Measurements from ENCODE around the gene ZGPAT. TPM values are rescaled to one million over a fixed set of nuclear protein-coding genes. Genes with fewer than 3 reads are reported as not detected.

ZGPAT gene
- total RNA-seq, 1 experiment from 2014 or later = 27.2 TPM

- Histone ChIP-seq H3K36me3 (ENCODE audit: low read depth) (no peaks in the 10 kb centered on the region), H2AFZ (no peak overlapping the region), H3K9me2 (ENCODE audit: insufficient read depth) (no peaks in the 10 kb centered on the region), H3K27me3 (ENCODE audit: insufficient read depth, low read depth) (no peaks in the 10 kb centered on the region), H4K20me1 (ENCODE audit: insufficient read depth) (no peaks in the 10 kb centered on the region; the same call in 1 of the 2 replicates), H3K4me2 (no peak overlapping the region), H3K79me2 (ENCODE audit: low read depth) (peaks cover 10% of the 10 kb centered on the region; the same call in 1 of the 2 replicates), H3K4me3 (no peak overlapping the region), H3K27ac (no peak overlapping the region), H3F3A (ENCODE audit: insufficient read depth, low read depth) (peaks cover 35% of the 10 kb centered on the region), H3K9me3 (ENCODE audit: insufficient read depth, low read depth) (no peaks in the 10 kb centered on the region), H3K4me1 (replicated peaks; ENCODE audit: insufficient read depth) (peaks cover 9% of the 10 kb centered on the region)
- no TSS peak for BruUV-seq (replicated peaks)
- no peak for DNase-seq
- CTCF ChIA-PET = no interaction called here
- intact Hi-C loops (cut with micrococcal nuclease; ENCODE audit: unreplicated experiment) = no loop called here
- POLR2A ChIA-PET (ENCODE audit: unreplicated experiment) = interaction anchor here (1.0 kb wide), 1 partner anchor 57 kb away, joined by 4 read pairs; no protein-coding TSS in a partner anchor
- TF ChIP-seq EZH2 (IDR thresholded peaks at IDR 0.05; ENCODE audit: low read depth) (no peak), CTCF (conservative IDR thresholded peaks at IDR 0.05) (no peak)
These were observed 36.3 kb downstream of the ZGPAT start for GRCh38 chr20:63744158-63744557.

GRCh38 chr20:63744574-63745423 is 37.0 kb downstream of the ZGPAT start:
- H3K27ac ChIP-seq = no peak overlapping the region
- H3K27me3 ChIP-seq (ENCODE audit: insufficient read depth, low read depth) = no peaks in the 10 kb centered on the region
- peaks cover 10% of the 10 kb centered on the region; the same call in 1 of the 2 replicates for H3K79me2 ChIP-seq (ENCODE audit: low read depth)
- no peak for DNase-seq
- no peaks in the 10 kb centered on the region for H3K9me2 ChIP-seq (ENCODE audit: insufficient read depth)
- POLR2A ChIA-PET (ENCODE audit: unreplicated experiment) = no interaction called here
- H3K4me2 ChIP-seq = no peak overlapping the region
- peaks cover 9% of the 10 kb centered on the region for H3K4me1 ChIP-seq (replicated peaks; ENCODE audit: insufficient read depth)
- CTCF ChIA-PET = interaction anchor here (0.7 kb wide), 1 partner anchor 15 kb away, joined by 3 read pairs; no protein-coding TSS in a partner anchor
- no peaks in the 10 kb centered on the region; the same call in 1 of the 2 replicates for H4K20me1 ChIP-seq (ENCODE audit: insufficient read depth)
- H3F3A ChIP-seq (ENCODE audit: insufficient read depth, low read depth) = peaks cover 33% of the 10 kb centered on the region
- H3K9me3 ChIP-seq (ENCODE audit: insufficient read depth, low read depth) = no peaks in the 10 kb centered on the region
- H3K36me3 ChIP-seq (ENCODE audit: low read depth) = no peaks in the 10 kb centered on the region
- intact Hi-C loops (cut with micrococcal nuclease; ENCODE audit: unreplicated experiment) = no loop called here
- no TSS peak for BruUV-seq (replicated peaks)
- H3K4me3 ChIP-seq = no peak overlapping the region
- TF ChIP-seq CTCF (conservative IDR thresholded peaks at IDR 0.05) = no peak
- no peak overlapping the region for H2AFZ ChIP-seq

GRCh38 chr20:63745424-63745805 is 37.6 kb downstream of the ZGPAT start:
- no peaks in the 10 kb centered on the region for H3K27me3 ChIP-seq (ENCODE audit: insufficient read depth, low read depth)
- H3K4me2 ChIP-seq = no peak overlapping the region
- H3K9me2 ChIP-seq (ENCODE audit: insufficient read depth) = no peaks in the 10 kb centered on the region
- H3K36me3 ChIP-seq (ENCODE audit: low read depth) = no peaks in the 10 kb centered on the region
- BruUV-seq (replicated peaks) = no TSS peak
- H3K4me3 ChIP-seq = no peak overlapping the region
- ChIA-PET CTCF (interaction anchor here (0.7 kb wide), 2 partner anchors 15 to 38 kb away, joined by 3 read pairs; partner anchors contain the start of genes ARFRP1 and ZGPAT), POLR2A (ENCODE audit: unreplicated experiment) (no interaction called here)
- peaks cover 9% of the 10 kb centered on the region for H3K4me1 ChIP-seq (replicated peaks; ENCODE audit: insufficient read depth)
- no peak for TF ChIP-seq EZH2 (IDR thresholded peaks at IDR 0.05; ENCODE audit: low read depth)
- no peak for TF ChIP-seq CTCF (conservative IDR thresholded peaks at IDR 0.05)
- DNase-seq = no peak
- H2AFZ ChIP-seq = no peak overlapping the region
- H3K9me3 ChIP-seq (ENCODE audit: insufficient read depth, low read depth) = no peaks in the 10 kb centered on the region
- intact Hi-C loops (cut with micrococcal nuclease; ENCODE audit: unreplicated experiment) = no loop called here
- H3K79me2 ChIP-seq (ENCODE audit: low read depth) = peaks cover 10% of the 10 kb centered on the region; the same call in 1 of the 2 replicates
- H3K27ac ChIP-seq = no peak overlapping the region
- H4K20me1 ChIP-seq (ENCODE audit: insufficient read depth) = peaks cover 2% of the 10 kb centered on the region; the same call in 1 of the 2 replicates
- H3F3A ChIP-seq (ENCODE audit: insufficient read depth, low read depth) = peaks cover 34% of the 10 kb centered on the region
